H9 (cell line): ENCODE results near the gene NIM1K. TPM values are rescaled to one million over a fixed set of nuclear protein-coding genes. Genes with fewer than 3 reads are reported as not detected.

Experiments used
- DNase-seq: peaks from one replicate; pipeline ENCODE4 v3.0.0-alpha.2; 2017
- H2AFZ ChIP-seq: one replicate; pipeline ENCODE4 v1.6.1; 2013; ENCODE audit warnings: mild to moderate bottlenecking, low read length, control low read depth, moderate library complexity
- H2AK5ac ChIP-seq: 2 replicates; pipeline ENCODE4 v1.6.1; 2013; ENCODE audit warnings: low read length, control low read depth, mixed read lengths; ENCODE audit not compliant: insufficient read length
- H2BK120ac ChIP-seq: one replicate; pipeline ENCODE4 v1.6.1; 2013; ENCODE audit warnings: low read depth, mild to moderate bottlenecking, low read length, control low read depth, inconsistent platforms; ENCODE audit not compliant: poor library complexity, severe bottlenecking
- H2BK12ac ChIP-seq: 2 replicates; pipeline ENCODE4 v1.6.1; 2013; ENCODE audit warnings: low read length, control low read depth, mixed read lengths, low read depth; ENCODE audit not compliant: insufficient read length
- H2BK15ac ChIP-seq: 2 replicates; pipeline ENCODE4 v1.6.1; 2013; ENCODE audit warnings: low read depth, low read length, control low read depth
- H2BK20ac ChIP-seq: one replicate; pipeline ENCODE4 v1.6.1; 2013; ENCODE audit warnings: low read depth, mild to moderate bottlenecking, low read length, control low read depth, inconsistent platforms; ENCODE audit not compliant: poor library complexity, severe bottlenecking
- H2BK5ac ChIP-seq: 2 replicates; pipeline ENCODE4 v1.6.1; 2013; ENCODE audit warnings: low read length, control low read depth, mixed read lengths; ENCODE audit not compliant: insufficient read length
- H3K14ac ChIP-seq: 2 replicates; pipeline ENCODE4 v1.6.1; 2013; ENCODE audit warnings: low read length, control low read depth; ENCODE audit not compliant: insufficient read depth
- H3K18ac ChIP-seq: 2 replicates; pipeline ENCODE4 v1.6.1; 2013; ENCODE audit warnings: low read depth, mild to moderate bottlenecking, mixed read lengths, low read length, control low read depth; ENCODE audit not compliant: insufficient read length
- H3K23ac ChIP-seq: 2 replicates; pipeline ENCODE4 v1.6.1; 2013; ENCODE audit warnings: low read length, control low read depth, mixed read lengths, low read depth; ENCODE audit not compliant: insufficient read length
- H3K23me2 ChIP-seq: 2 replicates; pipeline ENCODE4 v1.6.1; 2013; ENCODE audit warnings: low read depth, mild to moderate bottlenecking, mixed read lengths, low read length, control low read depth; ENCODE audit not compliant: insufficient read length, poor library complexity, severe bottlenecking
- H3K27ac ChIP-seq: 2 replicates; pipeline ENCODE4 v1.5.1; 2013; ENCODE audit warnings: low read length, control low read depth, mixed read lengths, low read depth; ENCODE audit not compliant: insufficient read length
- H3K27me3 ChIP-seq: 2 replicates; pipeline ENCODE4 v1.6.1; 2013; ENCODE audit warnings: low read length, control low read depth, inconsistent platforms; ENCODE audit not compliant: insufficient read depth
- H3K4ac ChIP-seq: 2 replicates; pipeline ENCODE4 v1.6.1; 2013; ENCODE audit warnings: low read depth, mild to moderate bottlenecking, control low read depth, inconsistent platforms, low read length, moderate library complexity
- H3K4me1 ChIP-seq: 2 replicates; pipeline ENCODE4 v1.6.1; 2013; ENCODE audit warnings: low read length, control low read depth, inconsistent platforms; ENCODE audit not compliant: insufficient read depth
- H3K4me2 ChIP-seq: 2 replicates; pipeline ENCODE4 v1.6.1; 2013; ENCODE audit warnings: low read length, control low read depth, mixed read lengths; ENCODE audit not compliant: insufficient read length, insufficient read depth
- H3K56ac ChIP-seq: 2 replicates; pipeline ENCODE4 v1.6.1; 2013; ENCODE audit warnings: low read depth, mild to moderate bottlenecking, mixed read lengths, low read length, control low read depth; ENCODE audit not compliant: insufficient read length
- H3K79me1 ChIP-seq: 2 replicates; pipeline ENCODE4 v1.6.1; 2013; ENCODE audit warnings: low read depth, mild to moderate bottlenecking, moderate library complexity, low read length, control low read depth, inconsistent platforms; ENCODE audit not compliant: insufficient read depth, poor library complexity, severe bottlenecking
- H3K79me2 ChIP-seq: 2 replicates; pipeline ENCODE4 v1.6.1; 2013; ENCODE audit warnings: low read length, control low read depth, inconsistent platforms; ENCODE audit not compliant: insufficient read depth
- H3K9ac ChIP-seq: 2 replicates; pipeline ENCODE4 v1.6.1; 2013; ENCODE audit warnings: low read length, control low read depth, mixed read lengths; ENCODE audit not compliant: insufficient read length; ENCODE audit errors: extremely low read depth
- H3K9me3 ChIP-seq: one replicate; pipeline ENCODE4 v1.6.1; 2013; ENCODE audit warnings: low read depth, low read length, inconsistent platforms; ENCODE audit not compliant: control insufficient read depth
- H3T11ph ChIP-seq: one replicate; pipeline ENCODE4 v1.6.1; 2013; ENCODE audit warnings: mild to moderate bottlenecking, low read length, control low read depth, inconsistent platforms
- H4K20me1 ChIP-seq: one replicate; pipeline ENCODE4 v1.6.1; 2013; ENCODE audit not compliant: control insufficient read depth, insufficient read length, insufficient read depth
- H4K5ac ChIP-seq: 2 replicates; pipeline ENCODE4 v1.6.1; 2013; ENCODE audit warnings: low read depth, mild to moderate bottlenecking, mixed read lengths, low read length, control low read depth; ENCODE audit not compliant: insufficient read length
- H4K8ac ChIP-seq: replicated peaks from 2 replicates; pipeline ENCODE4 v1.6.1; 2013; ENCODE audit warnings: low read length, control low read depth, mixed read lengths, low read depth; ENCODE audit not compliant: insufficient read length
- H4K91ac ChIP-seq: 2 replicates; pipeline ENCODE4 v1.6.1; 2013; ENCODE audit warnings: low read depth, mild to moderate bottlenecking, moderate library complexity, mixed read lengths, low read length, control low read depth; ENCODE audit not compliant: insufficient read length
- H3K27ac Mint-ChIP-seq, 3 experiments: 2 replicates in 2 of 3; 3 replicates in 1 of 3; pipeline ENCODE4 v1.8.0; 2020 to 2021; ENCODE audit warnings: mixed read lengths in 3 of 3, mild to moderate bottlenecking in 1 of 3, moderate library complexity in 1 of 3
- H3K27me3 Mint-ChIP-seq: 2 replicates; pipeline ENCODE4 v1.8.0; 2021; ENCODE audit warnings: low read depth, mild to moderate bottlenecking, moderate library complexity, mixed read lengths
- H3K36me3 Mint-ChIP-seq, 3 experiments: 2 replicates in 2 of 3; 3 replicates in 1 of 3; pipeline ENCODE4 v1.8.0; 2020 to 2021; ENCODE audit warnings: low read depth in 3 of 3, mixed read lengths in 3 of 3; ENCODE audit not compliant: insufficient read depth in 1 of 3
- H3K4me1 Mint-ChIP-seq, 2 experiments: 2 replicates each; pipeline ENCODE4 v1.8.0; 2020; ENCODE audit warnings: mixed read lengths in 2 of 2
- H3K4me3 Mint-ChIP-seq, 2 experiments: 2 replicates in 1 of 2; 3 replicates in 1 of 2; pipeline ENCODE4 v1.8.0; 2020 to 2021; ENCODE audit warnings: mild to moderate bottlenecking in 2 of 2, mixed read lengths in 2 of 2, moderate library complexity in 1 of 2
- H3K9me3 Mint-ChIP-seq, 2 experiments: 2 replicates in 1 of 2; 3 replicates in 1 of 2; pipeline ENCODE4 v1.8.0; 2020; ENCODE audit warnings: mild to moderate bottlenecking in 2 of 2, mixed read lengths in 2 of 2, moderate library complexity in 1 of 2
- CTCF ChIP-seq: fragments of 200-600 bp; sonication (generic); conservative IDR thresholded peaks from 3 replicates; pipeline ENCODE4 v1.8.0; 2021; ENCODE audit warnings: antibody characterized with exemption, mild to moderate bottlenecking
- WGBS: extraction: QIAGEN DNeasy Blood & Tissue Kit; methylation state at CpG from one replicate; pipeline ENCODE4 v1.1.7; 2013; ENCODE audit warnings: missing lambda C conversion rate, low lambda C conversion rate, mixed read lengths; ENCODE audit not compliant: insufficient read length; ENCODE audit errors: extremely low coverage; 5-methylcytosine and 5-hydroxymethylcytosine counted together
- total RNA-seq: library from RNA; stranded (reverse); gene quantifications from 2 replicates; pipeline ENCODE4 v1.2.1, GENCODE V29; 2021

Gene NIM1K
- total RNA-seq, 1 experiment from 2014 or later, result 0.07 TPM

GRCh38 chr5:43150748-43151147 is 41.3 kb upstream of the NIM1K start:
- H3K36me3 Mint-ChIP-seq, result peaks cover 4 to 44% (median 15%) of the 10 kb centered on the region in 3 experiments; a peak in 5 of 7 replicates
- no peaks in the 10 kb centered on the region for H3K79me1 ChIP-seq
- no peak overlapping the region for H3K9ac ChIP-seq
- no peak overlapping the region for H2BK5ac ChIP-seq
- H4K5ac ChIP-seq, result no peak overlapping the region
- H2BK15ac ChIP-seq, result no peak overlapping the region
- no peak overlapping the region for H3K4ac ChIP-seq
- no peak overlapping the region for H3K4me2 ChIP-seq
- no peak overlapping the region for H3K14ac ChIP-seq
- H2BK120ac ChIP-seq, result no peak overlapping the region
- H3K18ac ChIP-seq, result no peak overlapping the region
- H3K4me1 ChIP-seq, result no peaks in the 10 kb centered on the region; the same call in 1 of the 2 replicates
- no peak overlapping the region for H3K4me3 Mint-ChIP-seq
- no peaks in the 10 kb centered on the region; the same call in 1 of the 2 replicates for H3K79me2 ChIP-seq
- H4K91ac ChIP-seq, result no peak overlapping the region
- H3K9me3 ChIP-seq, result no peaks in the 10 kb centered on the region
- H3K27me3 ChIP-seq, result no peaks in the 10 kb centered on the region
- H3K56ac ChIP-seq, result no peak overlapping the region
- H2AFZ ChIP-seq, result no peak overlapping the region
- no peak overlapping the region for H2AK5ac ChIP-seq
- H3K27ac ChIP-seq, result no peak overlapping the region
- no peak overlapping the region for H4K8ac ChIP-seq
- no peak for TF ChIP-seq CTCF
- no peak overlapping the region for H2BK20ac ChIP-seq
- no peak overlapping the region for H3K23ac ChIP-seq
- no peak overlapping the region; a peak in 1 of 7 replicates for H3K27ac Mint-ChIP-seq
- H3T11ph ChIP-seq, result no peak overlapping the region
- H3K4me1 Mint-ChIP-seq, result peaks cover 7 to 12% of the 10 kb centered on the region in 2 experiments
- no peaks in the 10 kb centered on the region for H4K20me1 ChIP-seq
- no peaks in the 10 kb centered on the region for H3K9me3 Mint-ChIP-seq
- H3K23me2 ChIP-seq, result no peaks in the 10 kb centered on the region
- no CpG with 5 or more reads among the region's 2 CpGs for WGBS
- H3K27me3 Mint-ChIP-seq, result no peaks in the 10 kb centered on the region
- no peak overlapping the region for H2BK12ac ChIP-seq
- no peak for DNase-seq
